ENCODE results near the gene CHAC2.

- no peak for TF ChIP-seq CTCF (IDR thresholded peaks at IDR 0.05)
- no peak for TF ChIP-seq EZH2 (IDR thresholded peaks at IDR 0.05; ENCODE audit: borderline replicate concordance, insufficient read depth, low read depth, low read length, poor library complexity, severe bottlenecking)
Measured at GRCh38 chr2:53769318-53769945, 1.8 kb downstream of the CHAC2 start.

All from B cell (primary cell).